ENCODE measurements around the gene MGRN1. TPM values are rescaled to one million over a fixed set of nuclear protein-coding genes. Genes with fewer than 3 reads are reported as not detected.

The MGRN1 gene
- total RNA-seq, 1 donor from 2014 or later = 63.6 TPM

GRCh38 chr16:4667203-4667963, 42.8 kb downstream of the MGRN1 start:
- H3K4me3 ChIP-seq (ENCODE audit: low read depth, low read length) = no peak overlapping the region
- H3K27me3 ChIP-seq (ENCODE audit: control insufficient read depth, insufficient read depth, low read length) = no peaks in the 10 kb centered on the region
- DNase-seq (ENCODE audit: low read depth) = no peak
- peaks cover 4% of the 10 kb centered on the region for H3K36me3 ChIP-seq (ENCODE audit: control insufficient read depth, insufficient read depth, low read length)
- TF ChIP-seq, protein P1, sequence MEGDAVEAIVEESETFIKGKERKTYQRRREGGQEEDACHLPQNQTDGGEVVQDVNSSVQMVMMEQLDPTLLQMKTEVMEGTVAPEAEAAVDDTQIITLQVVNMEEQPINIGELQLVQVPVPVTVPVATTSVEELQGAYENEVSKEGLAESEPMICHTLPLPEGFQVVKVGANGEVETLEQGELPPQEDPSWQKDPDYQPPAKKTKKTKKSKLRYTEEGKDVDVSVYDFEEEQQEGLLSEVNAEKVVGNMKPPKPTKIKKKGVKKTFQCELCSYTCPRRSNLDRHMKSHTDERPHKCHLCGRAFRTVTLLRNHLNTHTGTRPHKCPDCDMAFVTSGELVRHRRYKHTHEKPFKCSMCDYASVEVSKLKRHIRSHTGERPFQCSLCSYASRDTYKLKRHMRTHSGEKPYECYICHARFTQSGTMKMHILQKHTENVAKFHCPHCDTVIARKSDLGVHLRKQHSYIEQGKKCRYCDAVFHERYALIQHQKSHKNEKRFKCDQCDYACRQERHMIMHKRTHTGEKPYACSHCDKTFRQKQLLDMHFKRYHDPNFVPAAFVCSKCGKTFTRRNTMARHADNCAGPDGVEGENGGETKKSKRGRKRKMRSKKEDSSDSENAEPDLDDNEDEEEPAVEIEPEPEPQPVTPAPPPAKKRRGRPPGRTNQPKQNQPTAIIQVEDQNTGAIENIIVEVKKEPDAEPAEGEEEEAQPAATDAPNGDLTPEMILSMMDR (IDR thresholded peaks at IDR 0.05; ENCODE audit: insufficient read depth, low read length, poor library complexity, severe bottlenecking) = no peak

- Histone ChIP-seq H3K4me3 (ENCODE audit: low read depth, low read length) (no peak overlapping the region), H3K36me3 (ENCODE audit: control insufficient read depth, insufficient read depth, low read length) (peaks cover 4% of the 10 kb centered on the region), H3K27me3 (ENCODE audit: control insufficient read depth, insufficient read depth, low read length) (no peaks in the 10 kb centered on the region)
- no peak for DNase-seq (ENCODE audit: low read depth)
- TF ChIP-seq, protein P1 (IDR thresholded peaks at IDR 0.05; ENCODE audit: insufficient read depth, low read length, poor library complexity, severe bottlenecking) = no peak
Observed at GRCh38 chr16:4668313-4668960, 43.8 kb downstream of the MGRN1 start.

DNA sequence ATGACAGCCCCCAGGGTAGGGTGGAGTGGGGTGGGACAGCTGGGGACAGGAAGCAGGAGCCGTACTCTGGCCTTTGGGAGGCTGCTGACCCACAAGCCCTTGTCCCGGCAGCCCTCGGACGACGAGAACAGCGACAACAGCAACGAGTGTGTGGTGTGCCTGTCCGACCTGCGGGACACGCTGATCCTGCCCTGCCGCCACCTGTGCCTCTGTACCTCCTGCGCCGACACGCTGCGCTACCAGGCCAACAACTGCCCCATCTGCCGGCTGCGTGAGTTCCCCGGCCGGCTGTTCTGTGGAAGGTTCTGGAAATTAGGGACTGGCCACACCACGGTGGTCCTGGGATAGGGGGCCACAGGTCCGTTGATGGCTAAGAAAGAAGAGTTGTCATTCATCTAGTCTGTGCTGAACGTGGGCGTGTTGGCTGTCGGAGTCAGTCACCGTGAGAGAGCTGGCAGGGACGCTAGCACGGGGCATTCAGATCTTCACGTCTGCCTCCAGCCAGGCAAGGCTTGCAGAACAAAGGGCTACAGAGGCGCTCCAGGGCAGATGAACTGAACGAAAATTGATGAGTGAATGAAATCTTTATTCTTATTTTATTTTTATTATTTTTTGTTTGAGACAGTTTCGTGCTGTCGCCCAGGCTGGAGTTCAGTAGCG, 48.9 kb downstream of the MGRN1 start:
- H3K27me3 ChIP-seq (ENCODE audit: control insufficient read depth, insufficient read depth, low read length) = no peaks in the 10 kb centered on the region
- H3K36me3 ChIP-seq (ENCODE audit: control insufficient read depth, insufficient read depth, low read length) = no peaks in the 10 kb centered on the region
- DNase-seq (ENCODE audit: low read depth) = no peak
- no peak overlapping the region for H3K4me3 ChIP-seq (ENCODE audit: low read depth, low read length)
- TF ChIP-seq, protein P1 (IDR thresholded peaks at IDR 0.05; ENCODE audit: insufficient read depth, low read length, poor library complexity, severe bottlenecking) = no peak

- TF ChIP-seq, protein P1 (IDR thresholded peaks at IDR 0.05; ENCODE audit: insufficient read depth, low read length, poor library complexity, severe bottlenecking) = no peak
- no peak overlapping the region for H3K4me3 ChIP-seq (ENCODE audit: low read depth, low read length)
- no peaks in the 10 kb centered on the region for H3K27me3 ChIP-seq (ENCODE audit: control insufficient read depth, insufficient read depth, low read length)
- H3K36me3 ChIP-seq (ENCODE audit: control insufficient read depth, insufficient read depth, low read length) = no peaks in the 10 kb centered on the region
- no peak for DNase-seq (ENCODE audit: low read depth)
Observed at GRCh38 chr16:4674926-4675530, 50.4 kb downstream of the MGRN1 start.

- Histone ChIP-seq H3K36me3 (ENCODE audit: control insufficient read depth, insufficient read depth, low read length) (no peaks in the 10 kb centered on the region), H3K4me3 (ENCODE audit: low read depth, low read length) (no peak overlapping the region), H3K27me3 (ENCODE audit: control insufficient read depth, insufficient read depth, low read length) (no peaks in the 10 kb centered on the region)
- TF ChIP-seq, protein P1 (IDR thresholded peaks at IDR 0.05; ENCODE audit: insufficient read depth, low read length, poor library complexity, severe bottlenecking) = no peak
- DNase-seq (ENCODE audit: low read depth) = no peak
Observed at GRCh38 chr16:4675864-4676786, 51.5 kb downstream of the MGRN1 start.

All from kidney epithelial cell (primary cell).